RWPE1 (cell line): Measurements from ENCODE around the gene CER1.

Source experiments
- CTCF ChIA-PET: fragments of 350-600 bp; sonication (Branson Sonifier 250); formaldehyde crosslinking; extraction: SDS; loops from one replicate; lab custom pipeline; 2021; lab: Yijun Ruan, JAX
- POLR2A ChIA-PET: fragments of 400-600 bp; formaldehyde crosslinking; extraction: SDS; loops from one replicate; lab custom pipeline; 2020; ENCODE audit warnings: antibody characterized with exemption; ENCODE audit not compliant: low non-redundant PET; lab: Yijun Ruan, JAX
- DNase-seq: peaks from one replicate; pipeline ENCODE4 v3.0.0; 2012; ENCODE audit warnings: low spot score
- H3K27ac ChIP-seq: fragments of 450-650 bp; 2 replicates; pipeline ENCODE4 v1.5.1; 2017
- TF ChIP-seq, protein P1 (sequence below): fragments of 450-650 bp; conservative IDR thresholded peaks from 2 replicates; pipeline ENCODE4 v1.5.1; 2017; ENCODE audit warnings: low read depth, mild to moderate bottlenecking

CER1 gene

DNA sequence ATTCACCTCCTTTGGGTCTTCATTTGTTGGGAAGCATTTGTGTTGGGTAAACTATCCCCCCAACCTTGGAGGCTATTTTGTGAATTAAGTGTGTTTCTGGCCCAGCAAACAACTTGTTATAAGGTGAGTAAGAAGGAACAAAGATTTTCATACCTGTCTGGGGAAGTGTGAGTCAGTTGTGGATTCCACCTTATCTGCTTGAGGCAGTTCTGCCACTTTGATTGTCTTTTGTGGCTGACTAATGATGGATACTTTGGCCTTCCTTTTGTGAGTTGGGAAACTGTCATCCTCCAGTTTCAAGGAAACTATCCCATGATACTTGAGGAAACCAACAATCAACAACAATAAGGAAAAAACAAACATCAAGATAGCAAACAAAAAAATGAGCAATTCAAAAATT lies 24.6 kb upstream of the CER1 start:
- TF ChIP-seq, protein P1, sequence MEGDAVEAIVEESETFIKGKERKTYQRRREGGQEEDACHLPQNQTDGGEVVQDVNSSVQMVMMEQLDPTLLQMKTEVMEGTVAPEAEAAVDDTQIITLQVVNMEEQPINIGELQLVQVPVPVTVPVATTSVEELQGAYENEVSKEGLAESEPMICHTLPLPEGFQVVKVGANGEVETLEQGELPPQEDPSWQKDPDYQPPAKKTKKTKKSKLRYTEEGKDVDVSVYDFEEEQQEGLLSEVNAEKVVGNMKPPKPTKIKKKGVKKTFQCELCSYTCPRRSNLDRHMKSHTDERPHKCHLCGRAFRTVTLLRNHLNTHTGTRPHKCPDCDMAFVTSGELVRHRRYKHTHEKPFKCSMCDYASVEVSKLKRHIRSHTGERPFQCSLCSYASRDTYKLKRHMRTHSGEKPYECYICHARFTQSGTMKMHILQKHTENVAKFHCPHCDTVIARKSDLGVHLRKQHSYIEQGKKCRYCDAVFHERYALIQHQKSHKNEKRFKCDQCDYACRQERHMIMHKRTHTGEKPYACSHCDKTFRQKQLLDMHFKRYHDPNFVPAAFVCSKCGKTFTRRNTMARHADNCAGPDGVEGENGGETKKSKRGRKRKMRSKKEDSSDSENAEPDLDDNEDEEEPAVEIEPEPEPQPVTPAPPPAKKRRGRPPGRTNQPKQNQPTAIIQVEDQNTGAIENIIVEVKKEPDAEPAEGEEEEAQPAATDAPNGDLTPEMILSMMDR: no peak
- peak; percentile 32 for DNase-seq
- ChIA-PET POLR2A (no interaction called here), CTCF (no interaction called here)
- H3K27ac ChIP-seq: no peak overlapping the region

DNA sequence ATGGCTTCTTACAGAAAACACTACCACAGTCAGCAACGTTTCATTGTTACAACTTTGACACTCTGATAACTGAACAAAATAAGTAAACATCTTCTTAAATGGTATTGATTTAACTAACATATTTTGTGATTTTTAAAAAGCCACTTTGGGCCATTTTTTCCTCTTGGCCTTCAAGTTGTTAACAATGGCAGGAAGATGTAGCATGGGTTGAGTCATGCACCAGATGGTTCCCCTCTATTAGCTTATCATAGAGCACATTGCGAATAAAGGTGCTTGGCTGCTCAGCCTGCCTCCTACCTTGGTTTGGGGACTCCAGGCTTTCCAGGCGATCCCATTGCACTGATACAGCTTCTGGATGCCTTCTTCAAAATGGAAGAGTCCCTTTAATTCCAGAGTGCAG lies 24.1 kb upstream of the CER1 start:
- ChIA-PET POLR2A (no interaction called here), CTCF (no interaction called here)
- DNase-seq: no peak
- no peak overlapping the region for H3K27ac ChIP-seq
- TF ChIP-seq, protein P1: no peak

DNA sequence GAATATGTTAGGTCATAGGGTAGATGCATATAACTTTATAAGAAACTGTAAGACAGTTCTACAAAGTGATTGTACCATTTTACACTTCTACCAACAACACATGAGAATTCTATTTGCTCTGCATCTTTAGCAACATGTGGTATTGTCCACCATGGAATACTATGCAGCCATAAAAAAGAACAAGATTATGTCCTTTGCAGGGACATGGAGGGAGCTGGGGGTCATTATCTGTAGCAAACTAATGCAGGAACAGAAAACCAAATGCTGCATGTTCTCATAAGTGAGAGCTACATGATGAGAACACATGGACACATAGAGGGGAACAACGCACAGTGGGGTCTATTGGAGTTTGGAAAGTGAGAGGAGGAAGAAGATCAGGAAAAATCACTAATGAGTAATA lies 22.2 kb upstream of the CER1 start:
- ChIA-PET CTCF (no interaction called here), POLR2A (no interaction called here)
- H3K27ac ChIP-seq: no peak overlapping the region
- TF ChIP-seq, protein P1: no peak
- DNase-seq: no peak

DNA sequence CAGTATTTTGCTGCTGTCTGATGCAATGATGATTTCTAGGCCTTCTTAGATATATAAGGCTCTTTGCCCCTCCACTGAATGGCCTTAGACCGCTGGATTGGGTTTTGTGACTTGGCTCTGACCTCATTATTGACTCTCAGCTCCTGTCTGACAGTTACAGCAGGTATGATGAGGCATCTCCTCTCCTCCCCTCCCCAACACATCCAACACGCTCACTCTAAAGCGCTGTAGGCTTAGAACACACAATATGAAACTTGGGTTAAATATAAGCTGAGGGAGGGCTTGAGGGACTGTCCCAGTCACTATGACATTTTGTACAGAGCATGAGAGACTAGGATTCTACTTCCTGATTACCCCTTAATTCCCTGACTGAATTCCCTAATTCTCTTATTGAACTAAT lies 18.8 kb upstream of the CER1 start:
- DNase-seq: no peak
- ChIA-PET POLR2A (no interaction called here), CTCF (interaction anchor here (0.7 to 1.1 kb wide), 2 partner anchors 27 to 978 kb away, joined by 3 to 4 read pairs; no protein-coding TSS in a partner anchor)
- TF ChIP-seq, protein P1: no peak
- no peak overlapping the region for H3K27ac ChIP-seq

DNA sequence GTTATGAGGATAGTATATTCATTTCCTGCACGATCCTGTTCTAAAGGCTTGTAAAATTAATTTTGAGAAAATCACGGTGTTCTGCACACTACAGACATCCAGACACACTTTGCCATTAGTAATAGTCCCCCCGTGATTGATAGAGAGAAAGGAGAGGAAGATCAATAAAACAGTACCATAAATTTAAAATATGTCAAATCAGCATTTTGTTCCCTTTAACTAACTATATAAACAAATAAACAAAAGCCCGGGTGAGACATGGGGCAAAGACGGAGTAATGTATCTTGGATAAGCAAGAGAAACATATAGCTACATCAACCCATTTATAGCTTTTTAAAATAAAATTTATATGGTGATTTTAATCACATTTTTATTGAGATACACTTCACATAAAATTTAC lies 10.6 kb upstream of the CER1 start:
- POLR2A ChIA-PET: no interaction called here
- CTCF ChIA-PET: interaction anchor here (0.6 kb wide), 1 partner anchor 20 kb away, joined by 4 read pairs; no protein-coding TSS in a partner anchor
- H3K27ac ChIP-seq: no peak overlapping the region
- no peak for DNase-seq
- TF ChIP-seq, protein P1: no peak

DNA sequence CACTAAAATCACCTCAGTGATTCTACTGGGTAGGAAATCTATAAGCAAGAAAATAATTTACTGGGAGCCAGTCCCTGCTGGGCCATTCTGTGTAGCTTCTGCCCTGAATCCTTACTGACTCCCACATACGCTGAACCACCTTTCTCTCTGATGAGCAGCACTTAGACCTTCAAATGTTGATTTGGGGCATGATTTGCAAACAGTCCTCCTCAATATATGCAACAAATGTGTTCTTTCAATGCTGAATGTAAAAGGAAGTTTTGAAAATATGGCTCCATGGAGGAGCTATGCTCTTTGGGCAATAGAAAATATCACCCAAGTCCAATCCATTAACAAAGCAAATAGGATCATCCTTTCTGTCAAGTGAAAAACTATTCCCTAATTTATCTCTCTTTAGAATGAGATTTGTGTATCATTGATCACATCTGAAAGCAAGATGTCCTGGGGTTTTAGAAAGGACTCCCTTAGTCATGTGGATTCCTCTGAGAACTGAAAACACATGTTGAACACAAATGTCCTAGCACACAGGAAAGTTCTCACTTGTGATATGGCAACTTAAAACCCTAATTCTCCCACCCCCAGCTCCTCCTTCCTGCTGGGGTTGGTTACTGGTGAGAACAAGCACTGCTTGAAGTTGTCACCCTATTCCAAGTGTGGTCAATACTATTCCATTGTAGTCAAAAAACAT lies 8.9 kb upstream of the CER1 start:
- TF ChIP-seq, protein P1: no peak
- no peak for DNase-seq
- ChIA-PET CTCF (interaction anchor here (0.6 to 1.0 kb wide), 2 partner anchors 37 to 104 kb away, joined by 3 read pairs; no protein-coding TSS in a partner anchor), POLR2A (no interaction called here)
- H3K27ac ChIP-seq: no peak overlapping the region
